ENCODE measurements around the gene LCK. TPM values are rescaled to one million over a fixed set of nuclear protein-coding genes. Genes with fewer than 3 reads are reported as not detected.
A peak's percentile ranks its signal among the peaks of the same experiment; 100 is the strongest.

LCK gene
- total RNA-seq, 1 experiment from 2014 or later = 37.6 TPM

DNA sequence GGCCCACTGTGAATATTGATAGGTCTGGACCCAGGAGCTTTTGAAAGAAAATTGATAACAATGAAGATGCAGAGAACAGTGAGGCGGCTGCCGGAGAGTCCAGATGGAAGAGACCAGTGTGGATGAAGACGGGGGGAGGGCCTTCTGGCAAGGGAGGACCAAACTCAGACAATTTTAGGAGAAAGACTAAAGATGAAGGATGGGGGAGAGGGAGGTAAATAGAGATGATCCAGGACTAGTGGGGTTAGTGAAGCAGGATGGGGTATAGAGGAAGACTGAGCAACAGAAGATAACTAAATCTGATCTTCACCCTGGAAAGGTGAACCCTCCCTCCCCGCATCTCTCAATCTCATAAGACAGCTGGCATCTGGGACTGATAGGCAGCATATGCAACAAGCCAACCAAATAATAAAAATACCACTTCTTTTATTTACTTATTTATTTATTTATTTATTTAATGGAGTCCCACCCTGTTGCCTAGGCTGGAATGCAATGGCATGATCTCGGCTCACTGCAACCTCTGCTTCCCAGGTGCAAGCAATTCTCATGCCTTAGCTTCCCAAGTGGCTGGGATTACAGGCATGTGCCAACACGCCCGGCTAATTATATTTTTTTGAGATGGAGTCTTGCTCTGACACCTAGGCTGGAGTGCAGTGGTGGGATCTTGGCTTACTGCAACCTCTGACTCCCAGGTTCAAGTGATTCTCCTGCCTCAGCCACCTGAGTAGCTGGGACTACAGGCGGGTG is 18.3 kb upstream of the LCK start:
- peaks cover 22 to 66% (median 31%) of the 10 kb centered on the region in 3 experiments for H3K36me3 Mint-ChIP-seq (ENCODE audit: insufficient read depth in 1 of 3, low read depth in 3 of 3)
- Histone ChIP-seq H2BK15ac (ENCODE audit: low read depth, low read length) (no peak overlapping the region), H3T11ph (ENCODE audit: low read length) (no peak overlapping the region), H2AK5ac (ENCODE audit: insufficient read length, low read length) (no peak overlapping the region), H3K4me2 (ENCODE audit: insufficient read depth, insufficient read length, low read length) (no peak overlapping the region), H4K5ac (ENCODE audit: insufficient read length, low read depth, low read length) (no peak overlapping the region), H2BK12ac (ENCODE audit: insufficient read length, low read depth, low read length) (no peak overlapping the region), H2BK20ac (ENCODE audit: low read depth, low read length, poor library complexity, severe bottlenecking) (no peak overlapping the region), H3K18ac (ENCODE audit: insufficient read length, low read depth, low read length) (no peak overlapping the region), H3K23ac (ENCODE audit: insufficient read length, low read depth, low read length) (no peak overlapping the region), H3K4ac (ENCODE audit: low read depth, low read length) (no peak overlapping the region), H3K23me2 (ENCODE audit: insufficient read length, low read depth, low read length, poor library complexity, severe bottlenecking) (no peaks in the 10 kb centered on the region), H2BK120ac (ENCODE audit: low read depth, low read length, poor library complexity, severe bottlenecking) (no peak overlapping the region), H4K8ac (replicated peaks; ENCODE audit: insufficient read length, low read depth, low read length) (no peak overlapping the region), H4K91ac (ENCODE audit: insufficient read length, low read depth, low read length) (no peak overlapping the region), H3K27ac (ENCODE audit: insufficient read length, low read depth, low read length) (no peak overlapping the region), H3K56ac (ENCODE audit: insufficient read length, low read depth, low read length) (no peak overlapping the region), H4K20me1 (ENCODE audit: control insufficient read depth, insufficient read depth, insufficient read length) (no peaks in the 10 kb centered on the region), H3K14ac (ENCODE audit: insufficient read depth, low read length) (no peak overlapping the region), H2AFZ (ENCODE audit: low read length) (no peak overlapping the region), H3K27me3 (ENCODE audit: insufficient read depth, low read length) (no peaks in the 10 kb centered on the region), H3K4me1 (ENCODE audit: insufficient read depth, low read length) (no peaks in the 10 kb centered on the region), H2BK5ac (ENCODE audit: insufficient read length, low read length) (no peak overlapping the region), H3K79me1 (ENCODE audit: insufficient read depth, low read depth, low read length, poor library complexity, severe bottlenecking) (no peaks in the 10 kb centered on the region), H3K79me2 (ENCODE audit: insufficient read depth, low read length) (no peaks in the 10 kb centered on the region), H3K9me3 (ENCODE audit: control insufficient read depth, low read depth, low read length) (no peaks in the 10 kb centered on the region), H3K9ac (ENCODE audit: extremely low read depth, insufficient read length, low read length) (no peak overlapping the region)
- no peaks in the 10 kb centered on the region for H3K9me3 Mint-ChIP-seq
- no peaks in the 10 kb centered on the region for H3K27me3 Mint-ChIP-seq (ENCODE audit: low read depth)
- DNase-seq = no peak
- H3K27ac Mint-ChIP-seq = peak overlapping the region in 2 of 3 experiments; percentile 89 to 95; a peak in 4 of 7 replicates
- no peak overlapping the region for H3K4me3 Mint-ChIP-seq
- TF ChIP-seq CTCF (conservative IDR thresholded peaks at IDR 0.05) = no peak
- H3K4me1 Mint-ChIP-seq = peaks cover 2 to 5% of the 10 kb centered on the region in 2 experiments; a peak in 3 of 4 replicates
- WGBS (ENCODE audit: extremely low coverage, insufficient read length, low lambda C conversion rate) = no CpG with 5 or more reads among the region's 8 CpGs

Data from H9 (cell line).